Activated naive CD4-positive, alpha-beta T cell treated with anti-CD3 and anti-CD28 coated beads for 36 hours (primary cell): ENCODE results near the gene BRSK2. TPM values are rescaled to one million over a fixed set of nuclear protein-coding genes. Genes with fewer than 3 reads are reported as not detected.

ENCODE experiments used
- CTCF ChIA-PET: fragments of 350-600 bp; sonication (Branson Sonifier 250); formaldehyde crosslinking; loops from one replicate; lab custom pipeline; 2021; ENCODE audit warnings: antibody characterized with exemption; lab: Charles Lee
- DNase-seq: peaks from one replicate; pipeline ENCODE4 v3.0.0-alpha.2; 2020
- H3K27ac Mint-ChIP-seq: one replicate; pipeline ENCODE4 v1.8.0; 2021; ENCODE audit warnings: mild to moderate bottlenecking, mixed read lengths
- H3K27me3 Mint-ChIP-seq: one replicate; pipeline ENCODE4 v1.8.0; 2021; ENCODE audit warnings: low read depth, mixed read lengths
- H3K36me3 Mint-ChIP-seq: one replicate; pipeline ENCODE4 v1.8.0; 2021; ENCODE audit warnings: low read depth, mixed read lengths
- H3K4me1 Mint-ChIP-seq: one replicate; pipeline ENCODE4 v1.8.0; 2021; ENCODE audit warnings: low read depth, mixed read lengths
- H3K4me3 Mint-ChIP-seq: one replicate; pipeline ENCODE4 v1.8.0; 2021; ENCODE audit warnings: mild to moderate bottlenecking, moderate library complexity, mixed read lengths
- H3K9me3 Mint-ChIP-seq: one replicate; pipeline ENCODE4 v1.8.0; 2021; ENCODE audit warnings: mixed read lengths
- intact Hi-C: fragments of 100-400 bp; cut with micrococcal nuclease; formaldehyde crosslinking; loops from one replicate; pipeline ENCODE4 v1.15.1; 2023
- total RNA-seq, 2 experiments: library from RNA; stranded (reverse); gene quantifications; one replicate each; pipeline ENCODE4 v1.2.3, GENCODE V29; 2021

Gene BRSK2
- total RNA-seq, 2 experiments from 2014 or later = 0.17 to 0.44 TPM

DNA sequence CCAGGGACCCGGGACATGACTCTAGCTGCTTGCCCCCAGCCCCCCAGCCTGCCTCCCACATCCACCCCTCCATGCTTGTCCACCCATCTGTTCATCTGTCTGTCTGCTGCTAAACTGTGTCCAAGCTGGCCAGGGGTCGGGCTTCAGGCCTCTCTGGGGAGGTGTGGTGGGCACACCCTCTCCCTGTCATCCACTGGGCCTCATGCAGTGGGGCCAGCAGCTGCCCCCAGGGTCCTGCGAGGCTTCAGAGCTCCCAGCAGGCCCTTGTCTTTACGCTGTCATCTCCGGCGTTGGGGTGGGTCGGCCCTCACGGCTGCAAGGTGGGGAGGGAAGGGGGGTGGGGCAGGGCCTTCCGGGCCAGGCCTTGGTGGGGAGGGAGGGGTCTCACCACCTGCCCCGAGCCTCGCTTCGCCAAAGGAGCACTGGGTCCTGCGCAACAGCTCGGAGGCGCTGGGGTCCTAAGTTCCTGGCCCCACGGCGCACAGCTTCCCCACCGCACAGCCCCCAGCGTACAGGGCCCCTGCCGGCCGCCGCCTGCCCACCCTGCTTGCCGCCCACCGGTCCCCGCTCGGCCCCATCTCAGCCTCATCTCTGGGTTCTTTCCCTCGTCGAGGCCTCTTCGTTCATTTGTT is 70.1 kb downstream of the BRSK2 start:
- Mint-ChIP-seq H3K4me1 (no peaks in the 10 kb centered on the region), H3K27ac (no peak overlapping the region), H3K9me3 (no peaks in the 10 kb centered on the region), H3K4me3 (no peak overlapping the region), H3K36me3 (no peaks in the 10 kb centered on the region), H3K27me3 (no peaks in the 10 kb centered on the region)
- no peak for DNase-seq
- CTCF ChIA-PET = no interaction called here
- intact Hi-C loops = no loop called here

DNA sequence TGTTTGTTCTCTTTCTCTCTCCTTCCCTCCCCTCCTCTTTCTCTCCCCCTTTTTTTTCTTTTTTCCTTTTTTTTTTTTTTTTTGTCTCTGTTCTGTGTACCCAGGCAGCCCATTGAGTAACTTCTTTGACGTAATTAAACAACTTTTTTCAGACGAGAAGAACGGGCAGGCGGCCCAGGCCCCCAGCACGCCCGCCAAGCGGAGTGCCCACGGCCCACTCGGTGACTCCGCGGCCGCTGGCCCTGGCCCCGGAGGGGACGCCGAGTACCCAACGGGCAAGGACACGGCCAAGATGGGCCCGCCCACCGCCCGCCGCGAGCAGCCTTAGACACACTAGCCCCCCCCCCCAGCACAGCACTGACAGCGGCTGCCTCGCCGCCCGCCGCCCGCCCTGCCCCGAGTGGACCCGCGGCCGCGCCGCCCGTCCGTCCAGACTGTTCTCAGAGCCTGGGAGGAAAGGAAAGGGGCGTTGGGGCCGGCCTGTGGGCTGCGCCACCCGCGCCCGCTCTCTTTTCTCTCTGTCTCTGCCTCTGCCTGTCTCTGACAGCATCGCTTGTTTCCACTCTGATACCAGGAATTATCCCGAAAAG is 70.8 kb downstream of the BRSK2 start:
- DNase-seq = no peak

DNA sequence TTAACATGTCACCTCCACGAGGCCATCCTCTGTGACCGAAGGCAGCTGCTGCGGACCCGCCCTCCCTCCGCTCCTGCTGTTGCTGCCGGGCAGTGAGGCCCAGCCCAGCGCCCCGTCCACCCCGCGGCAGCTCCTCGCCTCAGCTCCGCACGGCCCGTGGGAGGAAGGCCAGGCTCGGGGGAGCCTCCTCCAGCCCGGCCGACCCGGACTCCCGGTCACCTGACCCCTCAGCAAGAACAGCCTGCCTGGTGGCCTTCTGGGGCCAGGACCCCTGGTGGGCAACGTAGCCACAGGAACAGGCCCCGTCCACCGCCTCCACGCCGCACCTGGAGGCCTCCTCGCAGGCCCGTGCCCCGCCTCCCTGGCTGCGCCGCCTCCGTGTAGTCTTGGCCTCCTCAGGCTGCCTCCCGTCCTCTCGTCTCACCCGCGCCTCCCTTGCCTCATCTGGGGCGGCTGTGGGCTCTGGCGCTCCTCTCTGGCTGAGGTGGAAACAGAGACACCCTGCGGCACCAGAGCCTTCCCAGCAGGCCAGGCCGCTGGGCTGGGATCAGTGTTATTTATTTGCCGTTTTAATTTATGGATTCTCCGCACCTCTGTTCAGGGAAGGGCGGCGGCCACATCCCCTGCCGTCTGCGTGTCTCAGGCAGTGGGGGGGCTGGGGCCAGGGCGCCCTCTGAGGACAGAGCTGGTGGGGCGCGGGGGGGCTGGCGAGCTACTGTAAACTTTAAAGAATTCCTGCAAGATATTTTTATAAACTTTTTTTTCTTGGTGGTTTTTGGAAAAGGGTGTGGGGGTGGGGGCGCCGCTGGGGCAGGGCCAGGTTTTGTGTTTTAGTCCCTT is 71.5 kb downstream of the BRSK2 start:
- CTCF ChIA-PET = no interaction called here

More for the DNA sequence above, 70.8 kb downstream of the BRSK2 start:
- peaks cover 3% of the 10 kb centered on the region for H3K36me3 Mint-ChIP-seq
- H3K9me3 Mint-ChIP-seq = no peaks in the 10 kb centered on the region
- CTCF ChIA-PET = no interaction called here
- no peaks in the 10 kb centered on the region for H3K4me1 Mint-ChIP-seq
- H3K27ac Mint-ChIP-seq = no peak overlapping the region
- H3K4me3 Mint-ChIP-seq = no peak overlapping the region
- intact Hi-C loops = no loop called here
- no peaks in the 10 kb centered on the region for H3K27me3 Mint-ChIP-seq

DNA sequence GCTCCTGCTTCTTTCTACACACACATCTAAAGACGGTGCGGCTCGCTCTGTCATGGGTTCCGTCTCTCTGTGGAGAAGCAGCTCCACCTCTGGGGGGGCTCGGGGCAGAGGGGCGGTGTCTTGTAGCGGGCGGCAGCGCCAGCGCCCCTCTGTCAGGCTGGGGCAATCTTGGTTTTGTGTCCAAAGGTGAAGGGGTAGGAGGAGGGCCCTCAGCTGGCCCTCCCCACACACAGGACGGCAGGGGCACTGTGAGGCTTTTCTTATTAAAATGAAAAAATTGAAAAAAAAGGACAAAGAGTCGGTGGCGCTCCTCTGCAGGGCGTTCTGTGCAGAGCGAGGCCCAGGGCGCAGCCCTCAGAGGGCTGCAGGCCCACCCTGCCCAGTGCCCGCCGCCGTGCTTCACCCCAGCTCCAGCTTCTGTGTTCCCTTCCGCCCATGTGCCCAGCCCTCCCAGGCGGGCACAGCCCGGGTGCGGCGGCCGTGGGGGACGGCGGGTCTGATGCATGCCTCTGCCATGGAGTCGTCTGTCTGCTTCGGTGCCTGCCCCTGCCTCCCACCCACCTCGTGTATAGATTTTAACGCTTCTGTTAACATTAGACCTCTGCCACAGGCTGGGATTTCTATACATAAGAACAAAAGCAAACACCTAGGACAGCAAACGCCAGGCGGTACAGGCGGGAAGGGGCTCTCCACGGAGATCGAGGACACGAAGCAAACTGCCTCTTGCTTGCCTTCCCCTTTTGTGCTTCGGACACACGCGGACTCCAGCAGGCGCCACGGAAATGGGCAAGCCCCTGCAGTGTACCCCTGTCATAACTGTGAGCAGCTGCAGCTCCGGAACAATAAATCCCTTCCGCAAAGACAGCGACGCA is 72.3 kb downstream of the BRSK2 start:
- Mint-ChIP-seq H3K9me3 (no peaks in the 10 kb centered on the region), H3K27me3 (no peaks in the 10 kb centered on the region)
- CTCF ChIA-PET = no interaction called here

More for the DNA sequence above, 71.5 kb downstream of the BRSK2 start:
- Mint-ChIP-seq H3K9me3 (no peaks in the 10 kb centered on the region), H3K27me3 (no peaks in the 10 kb centered on the region), H3K4me1 (no peaks in the 10 kb centered on the region), H3K27ac (no peak overlapping the region), H3K36me3 (peaks cover 7% of the 10 kb centered on the region), H3K4me3 (no peak overlapping the region)
- no peak for DNase-seq
- intact Hi-C loops = no loop called here

DNA sequence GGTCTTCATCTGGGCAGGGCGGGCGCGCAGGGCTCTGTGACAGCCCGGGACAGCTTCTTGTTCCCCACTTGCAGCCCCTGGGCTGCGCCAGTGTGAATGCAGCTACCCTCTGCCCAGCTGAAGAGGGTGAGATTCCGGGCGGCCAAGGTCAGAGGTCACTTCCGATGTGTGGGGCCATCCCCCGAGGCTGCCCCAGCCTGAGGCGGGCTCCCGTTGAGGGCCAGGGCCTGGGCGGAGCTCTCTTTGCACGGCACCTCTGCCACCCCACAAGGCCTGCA is 72.9 kb downstream of the BRSK2 start:
- Mint-ChIP-seq H3K9me3 (no peaks in the 10 kb centered on the region), H3K4me3 (no peak overlapping the region), H3K36me3 (peaks cover 9% of the 10 kb centered on the region), H3K4me1 (no peaks in the 10 kb centered on the region), H3K27me3 (no peaks in the 10 kb centered on the region), H3K27ac (no peak overlapping the region)
- intact Hi-C loops = no loop called here
- no peak for DNase-seq
- CTCF ChIA-PET = no interaction called here

More for the DNA sequence above, 72.3 kb downstream of the BRSK2 start:
- DNase-seq = no peak
- Mint-ChIP-seq H3K4me1 (no peaks in the 10 kb centered on the region), H3K36me3 (peaks cover 9% of the 10 kb centered on the region), H3K27ac (no peak overlapping the region), H3K4me3 (no peak overlapping the region)
- intact Hi-C loops = no loop called here

DNA sequence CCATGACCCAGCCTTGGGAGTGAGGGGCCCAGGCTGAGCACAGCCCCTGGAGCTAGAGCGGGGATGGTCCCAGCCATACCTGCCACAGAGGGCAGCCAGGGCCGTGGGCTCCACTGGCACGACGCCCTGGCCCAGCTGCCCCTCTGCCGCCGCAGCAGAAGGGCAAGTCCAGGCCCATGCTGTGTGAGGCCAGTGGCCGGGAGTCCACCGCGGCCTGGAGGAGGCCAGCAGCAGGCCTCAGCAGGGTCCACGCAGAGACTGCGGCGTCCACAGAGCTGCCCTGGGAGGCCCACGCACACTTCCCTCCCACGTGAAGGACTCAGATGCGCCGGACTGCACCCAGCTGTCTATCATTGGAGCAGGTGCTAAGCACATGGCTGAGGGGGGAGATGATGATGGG is 73.3 kb downstream of the BRSK2 start:
- intact Hi-C loops = no loop called here
- no peak overlapping the region for H3K4me3 Mint-ChIP-seq
- CTCF ChIA-PET = interaction anchor here (0.8 kb wide), 1 partner anchor 52 kb away, joined by 4 read pairs; no protein-coding TSS in a partner anchor
- peaks cover 9% of the 10 kb centered on the region for H3K36me3 Mint-ChIP-seq
- no peaks in the 10 kb centered on the region for H3K27me3 Mint-ChIP-seq
- no peaks in the 10 kb centered on the region for H3K9me3 Mint-ChIP-seq
- no peak for DNase-seq
- no peak overlapping the region for H3K27ac Mint-ChIP-seq
- no peaks in the 10 kb centered on the region for H3K4me1 Mint-ChIP-seq

DNA sequence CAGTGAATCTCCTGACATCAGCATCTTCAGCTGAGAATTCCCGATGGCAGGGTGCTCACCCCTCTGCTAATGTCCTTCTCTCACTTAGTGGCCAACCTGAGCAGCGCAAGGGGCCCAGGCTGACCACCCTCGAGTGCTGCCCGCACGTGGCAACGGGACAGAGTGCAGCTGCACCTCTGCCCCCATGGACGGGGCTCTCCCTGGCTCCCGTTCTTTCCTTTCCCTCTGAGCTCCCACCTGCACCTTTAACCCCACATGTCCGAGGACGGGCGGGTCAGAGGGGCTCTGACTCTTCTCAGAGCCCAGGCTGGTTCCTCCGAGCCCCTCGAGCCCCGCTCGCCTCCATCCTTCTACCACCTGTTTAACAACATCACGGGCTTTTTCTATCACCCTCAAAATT is 77.0 kb downstream of the BRSK2 start:
- Mint-ChIP-seq H3K4me3 (no peak overlapping the region), H3K27me3 (no peaks in the 10 kb centered on the region), H3K4me1 (no peaks in the 10 kb centered on the region), H3K27ac (no peak overlapping the region), H3K36me3 (peaks cover 9% of the 10 kb centered on the region), H3K9me3 (no peaks in the 10 kb centered on the region)
- no peak for DNase-seq
- CTCF ChIA-PET = interaction anchor here (1.3 kb wide), 1 partner anchor 108 kb away, joined by 4 read pairs; no protein-coding TSS in a partner anchor
- intact Hi-C loops = no loop called here

DNA sequence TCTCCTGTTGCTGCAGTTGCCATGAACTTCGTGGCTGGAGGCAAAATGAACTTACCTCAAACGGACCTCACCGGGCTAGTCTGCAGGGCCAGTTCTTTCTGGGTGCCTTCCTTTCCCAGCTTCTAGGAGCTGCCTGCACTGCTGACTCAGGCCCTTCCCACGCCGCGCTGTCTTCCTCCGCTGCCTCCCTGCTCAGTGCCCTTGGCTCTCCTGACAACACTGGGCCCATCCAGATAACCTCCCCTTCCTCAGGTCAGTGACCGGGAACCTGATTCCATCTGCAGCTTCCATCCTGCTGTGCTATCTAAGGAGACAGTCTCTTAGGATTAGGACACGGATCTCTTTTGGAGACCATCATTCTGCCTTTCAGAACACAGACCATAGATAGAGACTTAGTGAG is 77.5 kb downstream of the BRSK2 start:
- no peaks in the 10 kb centered on the region for H3K27me3 Mint-ChIP-seq
- CTCF ChIA-PET = no interaction called here
- no peaks in the 10 kb centered on the region for H3K9me3 Mint-ChIP-seq
- DNase-seq = no peak
- peaks cover 9% of the 10 kb centered on the region for H3K36me3 Mint-ChIP-seq
- no peaks in the 10 kb centered on the region for H3K4me1 Mint-ChIP-seq
- H3K4me3 Mint-ChIP-seq = no peak overlapping the region
- H3K27ac Mint-ChIP-seq = no peak overlapping the region
- intact Hi-C loops = no loop called here

DNA sequence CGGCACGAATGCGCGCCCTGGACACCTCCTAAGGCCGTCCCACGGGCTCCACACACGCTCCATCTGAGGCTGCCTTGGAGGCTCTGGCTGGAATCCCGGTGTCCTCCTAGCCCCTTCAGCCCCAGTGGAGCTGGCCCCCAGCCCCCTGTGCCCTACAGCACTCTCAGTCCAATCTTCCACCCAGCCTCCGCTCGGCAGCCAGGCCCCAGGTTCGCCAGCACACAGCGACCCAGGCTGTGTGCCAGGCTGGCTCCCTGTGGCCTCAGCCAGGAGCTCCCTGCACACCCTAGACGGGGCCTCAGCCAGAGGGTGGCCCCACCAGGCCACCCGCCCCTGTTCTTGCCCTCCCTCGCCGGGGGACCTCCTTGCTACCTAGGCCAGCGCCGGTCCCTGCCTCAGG is 78.3 kb downstream of the BRSK2 start:
- CTCF ChIA-PET = no interaction called here
- no peaks in the 10 kb centered on the region for H3K27me3 Mint-ChIP-seq
- peaks cover 9% of the 10 kb centered on the region for H3K36me3 Mint-ChIP-seq
- intact Hi-C loops = no loop called here
- no peak overlapping the region for H3K4me3 Mint-ChIP-seq
- H3K4me1 Mint-ChIP-seq = no peaks in the 10 kb centered on the region
- H3K27ac Mint-ChIP-seq = no peak overlapping the region
- no peaks in the 10 kb centered on the region for H3K9me3 Mint-ChIP-seq
- DNase-seq = no peak

DNA sequence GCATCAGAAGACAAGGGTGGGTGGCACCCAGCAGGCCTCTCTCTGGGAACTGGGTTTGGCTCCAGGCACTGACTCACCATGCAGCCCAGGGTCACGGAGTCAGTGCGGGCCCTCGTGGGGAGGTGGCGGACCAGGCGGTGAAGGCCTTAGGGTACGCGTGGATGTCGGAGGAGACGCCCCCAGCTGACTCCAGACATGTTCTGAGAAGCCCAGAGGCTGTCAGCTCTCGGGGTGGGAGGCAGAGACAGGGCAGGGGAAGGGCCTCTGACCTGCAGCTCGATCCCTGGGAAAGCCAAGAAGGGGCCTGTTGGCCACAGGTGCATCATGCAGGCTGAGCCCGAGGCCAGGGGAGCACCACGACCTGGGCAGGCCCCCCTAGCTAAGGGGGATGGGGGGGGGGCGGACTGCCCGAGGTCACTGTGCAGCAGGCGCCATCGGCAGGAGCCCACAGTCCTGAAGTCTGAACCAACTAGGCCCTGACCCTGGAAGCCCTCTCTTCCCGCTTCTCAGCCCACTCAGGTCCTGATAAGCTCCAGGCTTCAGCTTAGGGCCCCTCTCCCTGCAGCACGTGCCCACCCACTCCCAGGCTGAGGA is 78.8 kb downstream of the BRSK2 start:
- CTCF ChIA-PET = no interaction called here
- no peaks in the 10 kb centered on the region for H3K27me3 Mint-ChIP-seq
- H3K4me3 Mint-ChIP-seq = no peak overlapping the region
- peaks cover 9% of the 10 kb centered on the region for H3K36me3 Mint-ChIP-seq
- H3K9me3 Mint-ChIP-seq = no peaks in the 10 kb centered on the region
- intact Hi-C loops = no loop called here
- no peak for DNase-seq
- no peaks in the 10 kb centered on the region for H3K4me1 Mint-ChIP-seq
- H3K27ac Mint-ChIP-seq = no peak overlapping the region

DNA sequence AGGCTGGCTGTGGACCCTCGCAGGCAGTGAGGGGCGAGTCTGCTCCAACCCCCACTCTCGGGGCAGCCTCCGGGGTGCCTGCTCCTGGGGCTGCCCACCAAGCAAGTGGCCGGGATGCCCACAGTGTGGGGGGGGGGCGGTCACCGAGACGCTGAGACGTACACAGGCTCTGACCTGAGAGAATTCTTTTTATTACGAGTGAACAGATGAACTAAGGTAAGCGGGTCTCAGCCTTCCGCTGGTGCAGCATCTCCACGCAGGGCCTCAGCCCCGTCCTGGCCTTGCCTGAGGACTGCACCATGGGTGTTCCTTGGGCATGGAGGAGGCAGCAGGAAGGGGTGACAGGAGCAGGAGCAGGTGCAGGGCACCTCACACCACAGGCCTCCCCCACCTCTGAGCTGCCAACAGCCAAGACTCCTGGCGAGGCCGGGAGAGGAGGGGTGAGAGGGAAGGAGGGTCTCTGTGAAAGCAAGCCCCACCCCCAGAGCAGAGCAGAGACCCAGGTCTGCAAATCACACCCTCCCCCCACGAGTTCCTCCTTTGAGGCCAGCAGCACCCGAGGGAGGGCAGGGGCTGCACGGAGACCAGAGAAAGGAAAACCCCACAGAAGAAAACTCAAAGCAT is 79.7 kb downstream of the BRSK2 start:
- no peak overlapping the region for H3K27ac Mint-ChIP-seq
- no peaks in the 10 kb centered on the region for H3K4me1 Mint-ChIP-seq
- CTCF ChIA-PET = no interaction called here
- H3K27me3 Mint-ChIP-seq = no peaks in the 10 kb centered on the region
- intact Hi-C loops = no loop called here
- H3K9me3 Mint-ChIP-seq = no peaks in the 10 kb centered on the region
- no peak for DNase-seq
- peaks cover 9% of the 10 kb centered on the region for H3K36me3 Mint-ChIP-seq
- H3K4me3 Mint-ChIP-seq = no peak overlapping the region
